CD4-positive, alpha-beta memory T cell (primary cell): Measurements from ENCODE around the gene FLYWCH2. TPM values are rescaled to one million over a fixed set of nuclear protein-coding genes. Genes with fewer than 3 reads are reported as not detected.

ENCODE experiments used
- CTCF ChIA-PET: fragments of 350-600 bp; sonication (Branson Sonifier 250); formaldehyde crosslinking; loops from one replicate; lab custom pipeline; 2021; ENCODE audit warnings: inconsistent platforms; ENCODE audit not compliant: partially characterized antibody; lab: Charles Lee
- POLR2A ChIA-PET: fragments of 350-600 bp; sonication (Branson Sonifier 250); formaldehyde crosslinking; loops from one replicate; lab custom pipeline; 2021; ENCODE audit not compliant: partially characterized antibody; lab: Charles Lee
- DNase-seq, 5 donors: peaks; one replicate each; pipeline versions ENCODE4 v3.0.0 to v3.0.0-alpha.2; 2020 to 2022; ENCODE audit warnings: mixed read lengths in 1 of 5
- H3K27ac ChIP-seq: one replicate; pipeline ENCODE4 v1.7.0; 2013; ENCODE audit warnings: low read depth, low read length
- H3K27me3 ChIP-seq: 2 replicates; pipeline ENCODE4 v1.7.0; 2013; ENCODE audit warnings: mild to moderate bottlenecking, low read length, moderate library complexity; ENCODE audit not compliant: insufficient read depth
- H3K36me3 ChIP-seq: 2 replicates; pipeline ENCODE4 v1.7.0; 2013; ENCODE audit warnings: mild to moderate bottlenecking, low read length, moderate library complexity; ENCODE audit not compliant: insufficient read depth
- H3K4me1 ChIP-seq: 2 replicates; pipeline ENCODE4 v1.7.0; 2013; ENCODE audit warnings: mild to moderate bottlenecking, low read length, moderate library complexity; ENCODE audit not compliant: insufficient read depth
- H3K4me3 ChIP-seq, 2 donors: one replicate each; pipeline ENCODE4 v1.7.0; 2013; ENCODE audit warnings: low read length in 2 of 2, mild to moderate bottlenecking in 1 of 2
- H3K9me3 ChIP-seq, 2 donors: one replicate each; pipeline ENCODE4 v1.7.0; 2013; ENCODE audit warnings: low read length in 2 of 2, control low read depth in 1 of 2; ENCODE audit not compliant: control insufficient read depth in 1 of 2
- H3K27ac Mint-ChIP-seq, 7 donors: one replicate each; pipeline ENCODE4 v1.8.0; 2020 to 2021; ENCODE audit warnings: mixed read lengths in 7 of 7, mild to moderate bottlenecking in 6 of 7, inconsistent platforms in 3 of 7, moderate library complexity in 3 of 7
- H3K27me3 Mint-ChIP-seq, 2 donors: one replicate each; pipeline ENCODE4 v1.8.0; 2020 to 2021; ENCODE audit warnings: mixed read lengths in 2 of 2
- H3K36me3 Mint-ChIP-seq, 2 donors: one replicate each; pipeline ENCODE4 v1.8.0; 2020 to 2021; ENCODE audit warnings: mixed read lengths in 2 of 2, inconsistent platforms in 1 of 2, mild to moderate bottlenecking in 1 of 2
- H3K4me1 Mint-ChIP-seq, 4 donors: one replicate each; pipeline ENCODE4 v1.8.0; 2020 to 2021; ENCODE audit warnings: mixed read lengths in 4 of 4, mild to moderate bottlenecking in 1 of 4
- H3K4me3 Mint-ChIP-seq, 8 donors: one replicate each; pipeline ENCODE4 v1.8.0; 2020 to 2021; ENCODE audit warnings: mixed read lengths in 8 of 8, mild to moderate bottlenecking in 7 of 8, moderate library complexity in 6 of 8, inconsistent platforms in 3 of 8
- H3K9me3 Mint-ChIP-seq, 8 donors: one replicate each; pipeline ENCODE4 v1.8.0; 2020 to 2021; ENCODE audit warnings: mixed read lengths in 8 of 8, mild to moderate bottlenecking in 5 of 8, inconsistent platforms in 3 of 8, moderate library complexity in 1 of 8
- intact Hi-C: fragments of 100-400 bp; cut with micrococcal nuclease; formaldehyde crosslinking; loops from one replicate; pipeline ENCODE4 v1.15.1; 2023
- polyA plus RNA-seq, 2 donors: library from polyadenylated mRNA; unstranded; fragments of 300-500 nt; fragmentation: Illumina TruSeq; gene quantifications; one replicate each; pipeline ENCODE4 v1.2.3, GENCODE V29; 2021
- total RNA-seq, 2 experiments: library from RNA; stranded (reverse); gene quantifications; one replicate each; pipeline ENCODE4 v1.2.3, GENCODE V29; 2021

Gene FLYWCH2
- total and polyA plus RNA-seq, 4 experiments from 2014 or later = 21.1 to 27.1 (median 23.7) TPM

GRCh38 chr16:2846511-2847310, 36.3 kb upstream of the FLYWCH2 start:
- peaks cover 3 to 6% of the 10 kb centered on the region in 2 donors for H3K27me3 Mint-ChIP-seq
- intact Hi-C loops = no loop called here
- peaks cover 6 to 48% (median 21%) of the 10 kb centered on the region in 4 donors for H3K4me1 Mint-ChIP-seq
- CTCF ChIA-PET = interaction anchor here (0.6 kb wide), 1 partner anchor 500 kb away, joined by 3 read pairs; no protein-coding TSS in a partner anchor
- Histone ChIP-seq H3K27ac (no peak overlapping the region), H3K27me3 (no peaks in the 10 kb centered on the region), H3K9me3 (no peaks in the 10 kb centered on the region), H3K36me3 (no peaks in the 10 kb centered on the region), H3K4me1 (peaks cover 11% of the 10 kb centered on the region), H3K4me3 (no peak overlapping the region)
- peak overlapping the region in 1 of 8 donors; percentile 17 for H3K4me3 Mint-ChIP-seq
- DNase-seq = no peak
- peak overlapping the region in 6 of 7 donors; percentile 7 to 72 (median 26) for H3K27ac Mint-ChIP-seq
- POLR2A ChIA-PET = no interaction called here
- H3K36me3 Mint-ChIP-seq = no peaks in the 10 kb centered on the region
- H3K9me3 Mint-ChIP-seq = peaks cover 0 to 4% (median 0%) of the 10 kb centered on the region in 8 donors

GRCh38 chr16:2848933-2849725, 33.9 kb upstream of the FLYWCH2 start:
- H3K27ac Mint-ChIP-seq = no peak overlapping the region
- H3K27me3 ChIP-seq = no peaks in the 10 kb centered on the region
- H3K4me3 Mint-ChIP-seq = no peak overlapping the region
- DNase-seq = no peak
- POLR2A ChIA-PET = no interaction called here
- H3K27me3 Mint-ChIP-seq = peaks cover 3 to 6% of the 10 kb centered on the region in 2 donors
- H3K27ac ChIP-seq = no peak overlapping the region
- H3K36me3 ChIP-seq = no peaks in the 10 kb centered on the region
- no peaks in the 10 kb centered on the region for H3K9me3 ChIP-seq
- intact Hi-C loops = no loop called here
- H3K4me1 Mint-ChIP-seq = peaks cover 4 to 27% (median 7%) of the 10 kb centered on the region in 4 donors
- peaks cover 0 to 4% (median 3%) of the 10 kb centered on the region in 8 donors for H3K9me3 Mint-ChIP-seq
- H3K4me1 ChIP-seq = no peaks in the 10 kb centered on the region
- CTCF ChIA-PET = interaction anchor here (1.5 kb wide), 1 partner anchor 19 kb away, joined by 4 read pairs; no protein-coding TSS in a partner anchor
- H3K36me3 Mint-ChIP-seq = peaks cover 0 to under 1% of the 10 kb centered on the region in 2 donors
- H3K4me3 ChIP-seq = no peak overlapping the region

GRCh38 chr16:2852003-2852730, 30.8 kb upstream of the FLYWCH2 start:
- Mint-ChIP-seq H3K27me3 (peaks cover 3 to 6% of the 10 kb centered on the region in 2 donors), H3K36me3 (peaks cover 0 to 7% of the 10 kb centered on the region in 2 donors), H3K27ac (no peak overlapping the region), H3K9me3 (peaks cover 0 to 12% (median 9%) of the 10 kb centered on the region in 8 donors), H3K4me1 (peaks cover 0 to 2% (median under 1%) of the 10 kb centered on the region in 4 donors), H3K4me3 (no peak overlapping the region)
- intact Hi-C loops = no loop called here
- no peak overlapping the region for H3K4me3 ChIP-seq
- ChIA-PET CTCF (no interaction called here), POLR2A (no interaction called here)
- H3K4me1 ChIP-seq = no peaks in the 10 kb centered on the region
- H3K27ac ChIP-seq = no peak overlapping the region
- H3K36me3 ChIP-seq = no peaks in the 10 kb centered on the region
- H3K9me3 ChIP-seq = peaks cover 0 to 5% of the 10 kb centered on the region in 2 donors
- DNase-seq = peak in 1 of 5 donors; percentile 17
- H3K27me3 ChIP-seq = no peaks in the 10 kb centered on the region

GRCh38 chr16:2852731-2853507, 30.1 kb upstream of the FLYWCH2 start:
- H3K4me1 ChIP-seq = peaks cover 1% of the 10 kb centered on the region
- no peak overlapping the region for H3K27ac ChIP-seq
- H3K27ac Mint-ChIP-seq = no peak overlapping the region
- no peaks in the 10 kb centered on the region for H3K27me3 ChIP-seq
- H3K9me3 Mint-ChIP-seq = peaks cover 0 to 12% (median 9%) of the 10 kb centered on the region in 8 donors
- H3K4me3 ChIP-seq = no peak overlapping the region
- DNase-seq = no peak
- peaks cover 0 to 5% of the 10 kb centered on the region in 2 donors for H3K9me3 ChIP-seq
- intact Hi-C loops = no loop called here
- H3K27me3 Mint-ChIP-seq = peaks cover 5 to 6% of the 10 kb centered on the region in 2 donors
- no peak overlapping the region for H3K4me3 Mint-ChIP-seq
- peaks cover 0 to 7% of the 10 kb centered on the region in 2 donors for H3K36me3 Mint-ChIP-seq
- H3K36me3 ChIP-seq = no peaks in the 10 kb centered on the region
- CTCF ChIA-PET = interaction anchor here (2.6 kb wide), 1 partner anchor 15 kb away, joined by 13 read pairs; no protein-coding TSS in a partner anchor
- POLR2A ChIA-PET = no interaction called here
- H3K4me1 Mint-ChIP-seq = peaks cover 2 to 5% (median 5%) of the 10 kb centered on the region in 4 donors

- Mint-ChIP-seq H3K4me1 (peaks cover 2 to 6% (median 5%) of the 10 kb centered on the region in 4 donors), H3K27ac (no peak overlapping the region), H3K4me3 (no peak overlapping the region), H3K27me3 (peaks cover 5 to 6% of the 10 kb centered on the region in 2 donors), H3K9me3 (peaks cover 0 to 12% (median 9%) of the 10 kb centered on the region in 8 donors), H3K36me3 (peaks cover 0 to 7% of the 10 kb centered on the region in 2 donors)
- POLR2A ChIA-PET = no interaction called here
- Histone ChIP-seq H3K27me3 (no peaks in the 10 kb centered on the region), H3K4me1 (peaks cover 8% of the 10 kb centered on the region), H3K36me3 (no peaks in the 10 kb centered on the region), H3K4me3 (no peak overlapping the region), H3K27ac (no peak overlapping the region), H3K9me3 (peaks cover 0 to 5% of the 10 kb centered on the region in 2 donors)
- intact Hi-C loops = no loop called here
- DNase-seq = peak in 1 of 5 donors; percentile 6
- CTCF ChIA-PET = interaction anchor here (0.7 to 2.6 kb wide), 3 partner anchors 14 to 73 kb away, joined by 3 to 13 read pairs (median 3); no protein-coding TSS in a partner anchor
Observed at GRCh38 chr16:2853531-2854073, 29.4 kb upstream of the FLYWCH2 start.

- CTCF ChIA-PET = interaction anchor here (1.1 to 2.6 kb wide), 3 partner anchors 13 to 72 kb away, joined by 3 to 13 read pairs (median 3); no protein-coding TSS in a partner anchor
- intact Hi-C loops = no loop called here
- DNase-seq = no peak
- H3K4me3 Mint-ChIP-seq = no peak overlapping the region
- Histone ChIP-seq H3K9me3 (peaks cover 0 to 5% of the 10 kb centered on the region in 2 donors), H3K27me3 (peaks cover 2% of the 10 kb centered on the region), H3K4me3 (no peak overlapping the region), H3K36me3 (no peaks in the 10 kb centered on the region), H3K4me1 (peaks cover 12% of the 10 kb centered on the region), H3K27ac (no peak overlapping the region)
- peaks cover 0 to 5% of the 10 kb centered on the region in 2 donors for H3K27me3 Mint-ChIP-seq
- H3K4me1 Mint-ChIP-seq = peaks cover 2 to 6% (median 5%) of the 10 kb centered on the region in 4 donors
- POLR2A ChIA-PET = no interaction called here
- H3K27ac Mint-ChIP-seq = peak overlapping the region in 1 of 7 donors; percentile 3
- peaks cover 0 to 12% (median 9%) of the 10 kb centered on the region in 8 donors for H3K9me3 Mint-ChIP-seq
- H3K36me3 Mint-ChIP-seq = peaks cover 0 to 7% of the 10 kb centered on the region in 2 donors
Observed at GRCh38 chr16:2854700-2855309, 28.2 kb upstream of the FLYWCH2 start.
